Stimulated activated CD4-positive, alpha-beta T cell treated with anti-CD3 and anti-CD28 coated beads, Interleukin-12 subunit alpha, Interleukin-12 subunit beta, amount 100 ng/mL, for 48 hours (primary cell): Measurements from ENCODE around the gene STON1.
"Not testable (repeated sequence)": the region's sequence is repeated elsewhere in the genome, so short reads cannot be mapped to it uniquely, and the experiment has no call there.

Experiments used
- DNase-seq, 3 donors: peaks; one replicate each; pipeline ENCODE4 v3.0.0-alpha.2; 2020; ENCODE audit warnings: low read depth in 2 of 3, low spot score in 1 of 3

STON1 gene

GRCh38 chr2:48527226-48527885, 2.6 kb upstream of the STON1 start:
- no peak for DNase-seq

GRCh38 chr2:48528431-48528830, 1.5 kb upstream of the STON1 start:
- no peak for DNase-seq

- no peak for DNase-seq
Measured at GRCh38 chr2:48529194-48529593, 760 bp upstream of the STON1 start.

GRCh38 chr2:48529676-48530032, 300 bp upstream of the STON1 start:
- DNase-seq = no peak

GRCh38 chr2:48531141-48531648, 1.2 kb downstream of the STON1 start:
- DNase-seq = no peak

GRCh38 chr2:48532174-48532573, 2.2 kb downstream of the STON1 start:
- DNase-seq = no peak

GRCh38 chr2:48532824-48533223, 2.9 kb downstream of the STON1 start:
- DNase-seq = no peak

- no peak for DNase-seq
Measured at GRCh38 chr2:48534781-48535180, 4.8 kb downstream of the STON1 start.

- no peak for DNase-seq
Measured at GRCh38 chr2:48540237-48540935, 10.4 kb downstream of the STON1 start.

- no peak for DNase-seq
Measured at GRCh38 chr2:48541666-48542389, 11.9 kb downstream of the STON1 start.

GRCh38 chr2:48543895-48544294, 13.9 kb downstream of the STON1 start:
- DNase-seq = no peak

- DNase-seq = no peak
Measured at GRCh38 chr2:48545244-48545643, 15.3 kb downstream of the STON1 start.

- no peak for DNase-seq
Measured at GRCh38 chr2:48548840-48549239, 18.9 kb downstream of the STON1 start.

- no peak for DNase-seq
Measured at GRCh38 chr2:48549972-48550371, 20.0 kb downstream of the STON1 start.

GRCh38 chr2:48551548-48551947, 21.6 kb downstream of the STON1 start:
- DNase-seq = no peak

- DNase-seq = not testable (repeated sequence)
Measured at GRCh38 chr2:48555071-48555470, 25.1 kb downstream of the STON1 start.

GRCh38 chr2:48558456-48558855, 28.5 kb downstream of the STON1 start:
- no peak for DNase-seq

- DNase-seq = no peak
Measured at GRCh38 chr2:48560546-48561209, 30.7 kb downstream of the STON1 start.

GRCh38 chr2:48562281-48562680, 32.3 kb downstream of the STON1 start:
- no peak for DNase-seq

GRCh38 chr2:48566592-48567310, 36.8 kb downstream of the STON1 start:
- DNase-seq = no peak

- no peak for DNase-seq
Measured at GRCh38 chr2:48567671-48568070, 37.7 kb downstream of the STON1 start.
